Measurements from ENCODE around the gene BICDL1. TPM values are rescaled to one million over a fixed set of nuclear protein-coding genes. Genes with fewer than 3 reads are reported as not detected.

BICDL1 gene
- polyA plus RNA-seq, 1 experiment, result 0.02 TPM

DNA sequence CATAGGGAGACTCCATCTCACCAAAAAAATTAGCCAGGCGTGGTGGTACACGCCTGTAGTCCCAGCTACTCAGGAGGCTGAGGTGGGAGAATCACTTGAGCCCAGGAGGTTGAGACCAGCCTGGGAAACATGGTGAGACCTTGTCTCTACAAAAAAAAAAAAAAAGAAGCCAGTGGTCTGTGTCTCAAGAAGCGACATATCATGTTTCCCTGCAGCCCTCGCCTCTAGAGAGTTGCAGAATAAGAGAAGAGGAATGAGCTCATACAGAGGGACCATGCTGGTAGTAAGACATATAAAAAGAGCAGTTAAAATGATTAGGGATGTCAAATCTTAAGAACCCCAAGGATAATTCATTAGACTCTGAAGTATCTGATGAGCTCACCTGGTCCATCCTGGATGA, 39.4 kb upstream of the BICDL1 start:
- POLR2A ChIA-PET, result no interaction called here
- Histone ChIP-seq H3K36me3 (ENCODE audit: control insufficient read depth, insufficient read depth, low read length) (no peaks in the 10 kb centered on the region), H3K27me3 (ENCODE audit: control insufficient read depth, insufficient read depth, low read length) (peaks cover 2% of the 10 kb centered on the region; the same call in 1 of the 2 replicates), H3K4me3 (ENCODE audit: low read depth, low read length) (no peak overlapping the region)
- TF ChIP-seq, protein P1, sequence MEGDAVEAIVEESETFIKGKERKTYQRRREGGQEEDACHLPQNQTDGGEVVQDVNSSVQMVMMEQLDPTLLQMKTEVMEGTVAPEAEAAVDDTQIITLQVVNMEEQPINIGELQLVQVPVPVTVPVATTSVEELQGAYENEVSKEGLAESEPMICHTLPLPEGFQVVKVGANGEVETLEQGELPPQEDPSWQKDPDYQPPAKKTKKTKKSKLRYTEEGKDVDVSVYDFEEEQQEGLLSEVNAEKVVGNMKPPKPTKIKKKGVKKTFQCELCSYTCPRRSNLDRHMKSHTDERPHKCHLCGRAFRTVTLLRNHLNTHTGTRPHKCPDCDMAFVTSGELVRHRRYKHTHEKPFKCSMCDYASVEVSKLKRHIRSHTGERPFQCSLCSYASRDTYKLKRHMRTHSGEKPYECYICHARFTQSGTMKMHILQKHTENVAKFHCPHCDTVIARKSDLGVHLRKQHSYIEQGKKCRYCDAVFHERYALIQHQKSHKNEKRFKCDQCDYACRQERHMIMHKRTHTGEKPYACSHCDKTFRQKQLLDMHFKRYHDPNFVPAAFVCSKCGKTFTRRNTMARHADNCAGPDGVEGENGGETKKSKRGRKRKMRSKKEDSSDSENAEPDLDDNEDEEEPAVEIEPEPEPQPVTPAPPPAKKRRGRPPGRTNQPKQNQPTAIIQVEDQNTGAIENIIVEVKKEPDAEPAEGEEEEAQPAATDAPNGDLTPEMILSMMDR (IDR thresholded peaks at IDR 0.05; ENCODE audit: insufficient read depth, low read depth, low read length), result no peak
- CTCF ChIA-PET, result interaction anchor here (1.7 kb wide), 1 partner anchor 15 kb away, joined by 4 read pairs; no protein-coding TSS in a partner anchor
- DNase-seq (ENCODE audit: low read depth), result no peak

DNA sequence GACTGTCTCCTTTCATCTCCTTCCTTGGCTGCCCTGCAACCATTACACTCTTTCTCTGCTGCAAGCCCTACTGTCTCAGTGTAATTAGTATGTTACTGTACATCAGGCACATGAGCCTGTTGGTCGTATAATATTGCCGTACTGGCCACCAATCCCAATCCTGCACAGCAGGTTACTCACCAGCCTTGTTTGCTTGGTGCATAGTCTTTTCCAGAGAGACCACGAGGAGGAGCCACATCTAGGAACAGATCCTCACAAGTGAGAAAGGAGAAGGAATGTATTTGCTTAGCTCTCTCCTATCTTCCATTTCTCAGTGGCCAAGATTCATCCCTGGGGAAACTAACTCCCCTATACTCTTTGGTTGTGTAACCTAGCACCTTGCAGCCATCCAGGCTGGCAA, 33.0 kb upstream of the BICDL1 start:
- DNase-seq (ENCODE audit: low read depth), result no peak

DNA sequence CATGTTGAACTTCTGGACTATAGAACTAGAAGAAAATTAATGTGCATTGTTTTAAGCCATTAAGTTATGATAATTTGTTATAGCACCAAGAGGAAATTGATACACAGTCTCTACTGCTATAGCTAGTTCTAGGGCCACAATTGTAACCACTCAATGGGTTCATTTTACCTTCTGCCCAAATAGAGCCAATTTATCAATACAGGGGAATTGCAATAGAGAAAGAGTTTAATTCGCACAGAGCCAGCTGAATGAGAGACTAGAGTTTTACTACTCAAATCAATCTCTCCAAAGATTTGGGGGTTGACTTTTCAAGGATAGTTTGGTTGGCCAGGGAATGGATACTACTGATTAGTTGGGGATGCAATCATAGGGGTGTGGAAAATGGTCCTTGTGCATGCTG, 31.9 kb upstream of the BICDL1 start:
- POLR2A ChIA-PET, result no interaction called here
- CTCF ChIA-PET, result no interaction called here
- DNase-seq (ENCODE audit: low read depth), result no peak
- TF ChIP-seq, protein P1 (IDR thresholded peaks at IDR 0.05; ENCODE audit: insufficient read depth, low read depth, low read length), result no peak
- no peaks in the 10 kb centered on the region for H3K27me3 ChIP-seq (ENCODE audit: control insufficient read depth, insufficient read depth, low read length)
- no peak overlapping the region for H3K4me3 ChIP-seq (ENCODE audit: low read depth, low read length)
- H3K36me3 ChIP-seq (ENCODE audit: control insufficient read depth, insufficient read depth, low read length), result no peaks in the 10 kb centered on the region

More for the DNA sequence above, 33.0 kb upstream of the BICDL1 start:
- ChIA-PET POLR2A (no interaction called here), CTCF (no interaction called here)
- Histone ChIP-seq H3K27me3 (ENCODE audit: control insufficient read depth, insufficient read depth, low read length) (no peaks in the 10 kb centered on the region), H3K4me3 (ENCODE audit: low read depth, low read length) (no peak overlapping the region), H3K36me3 (ENCODE audit: control insufficient read depth, insufficient read depth, low read length) (no peaks in the 10 kb centered on the region)
- TF ChIP-seq, protein P1 (IDR thresholded peaks at IDR 0.05; ENCODE audit: insufficient read depth, low read depth, low read length), result no peak

DNA sequence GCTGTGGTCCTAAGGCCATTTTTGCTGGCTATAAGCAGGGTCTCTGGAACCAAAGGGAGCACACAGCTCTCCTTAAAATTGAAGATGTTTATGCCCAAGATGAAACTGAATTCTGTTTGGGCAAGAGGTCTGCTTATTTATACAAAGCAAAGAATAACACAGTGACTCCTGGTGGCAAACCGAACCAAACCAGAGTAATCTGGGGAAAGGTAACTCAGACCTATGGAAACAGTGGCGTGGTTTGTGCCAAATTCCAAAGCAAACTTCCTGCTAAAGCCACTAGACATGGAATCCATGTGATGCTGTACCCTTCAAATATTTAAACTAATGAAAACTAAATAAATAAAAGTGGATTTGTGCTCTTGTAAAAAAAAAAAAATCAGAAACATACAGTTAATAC, 29.6 kb upstream of the BICDL1 start:
- H3K4me3 ChIP-seq (ENCODE audit: low read depth, low read length), result no peak overlapping the region
- no peak for DNase-seq (ENCODE audit: low read depth)
- no peaks in the 10 kb centered on the region for H3K36me3 ChIP-seq (ENCODE audit: control insufficient read depth, insufficient read depth, low read length)
- TF ChIP-seq, protein P1 (IDR thresholded peaks at IDR 0.05; ENCODE audit: insufficient read depth, low read depth, low read length), result no peak
- ChIA-PET CTCF (no interaction called here), POLR2A (no interaction called here)
- no peaks in the 10 kb centered on the region for H3K27me3 ChIP-seq (ENCODE audit: control insufficient read depth, insufficient read depth, low read length)

DNA sequence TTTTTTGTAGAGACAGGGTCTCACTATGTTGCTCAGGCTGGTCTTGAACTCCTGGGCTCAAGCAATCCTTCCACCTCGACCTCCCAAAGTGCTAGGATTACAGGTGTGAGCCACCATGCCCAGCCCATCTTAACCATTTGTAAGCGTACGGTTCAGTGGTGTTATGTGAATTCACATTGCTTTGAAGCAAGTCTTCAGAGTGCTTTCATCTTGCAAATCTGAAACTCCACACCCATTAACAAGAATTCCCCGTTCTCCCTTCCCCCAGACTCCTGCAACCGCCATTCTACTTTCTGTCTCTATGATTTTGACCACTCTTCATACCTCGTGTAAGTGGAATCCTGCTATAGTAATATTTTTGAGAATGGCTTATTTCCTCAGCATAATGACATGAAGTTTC, 24.9 kb upstream of the BICDL1 start:
- CTCF ChIA-PET, result no interaction called here

More for the DNA sequence above, 24.9 kb upstream of the BICDL1 start:
- TF ChIP-seq, protein P1 (IDR thresholded peaks at IDR 0.05; ENCODE audit: insufficient read depth, low read depth, low read length), result no peak
- POLR2A ChIA-PET, result no interaction called here
- no peaks in the 10 kb centered on the region for H3K36me3 ChIP-seq (ENCODE audit: control insufficient read depth, insufficient read depth, low read length)
- no peak for DNase-seq (ENCODE audit: low read depth)
- no peaks in the 10 kb centered on the region for H3K27me3 ChIP-seq (ENCODE audit: control insufficient read depth, insufficient read depth, low read length)
- H3K4me3 ChIP-seq (ENCODE audit: low read depth, low read length), result no peak overlapping the region
